ENCODE data around the gene C4orf50.

The C4orf50 gene

DNA sequence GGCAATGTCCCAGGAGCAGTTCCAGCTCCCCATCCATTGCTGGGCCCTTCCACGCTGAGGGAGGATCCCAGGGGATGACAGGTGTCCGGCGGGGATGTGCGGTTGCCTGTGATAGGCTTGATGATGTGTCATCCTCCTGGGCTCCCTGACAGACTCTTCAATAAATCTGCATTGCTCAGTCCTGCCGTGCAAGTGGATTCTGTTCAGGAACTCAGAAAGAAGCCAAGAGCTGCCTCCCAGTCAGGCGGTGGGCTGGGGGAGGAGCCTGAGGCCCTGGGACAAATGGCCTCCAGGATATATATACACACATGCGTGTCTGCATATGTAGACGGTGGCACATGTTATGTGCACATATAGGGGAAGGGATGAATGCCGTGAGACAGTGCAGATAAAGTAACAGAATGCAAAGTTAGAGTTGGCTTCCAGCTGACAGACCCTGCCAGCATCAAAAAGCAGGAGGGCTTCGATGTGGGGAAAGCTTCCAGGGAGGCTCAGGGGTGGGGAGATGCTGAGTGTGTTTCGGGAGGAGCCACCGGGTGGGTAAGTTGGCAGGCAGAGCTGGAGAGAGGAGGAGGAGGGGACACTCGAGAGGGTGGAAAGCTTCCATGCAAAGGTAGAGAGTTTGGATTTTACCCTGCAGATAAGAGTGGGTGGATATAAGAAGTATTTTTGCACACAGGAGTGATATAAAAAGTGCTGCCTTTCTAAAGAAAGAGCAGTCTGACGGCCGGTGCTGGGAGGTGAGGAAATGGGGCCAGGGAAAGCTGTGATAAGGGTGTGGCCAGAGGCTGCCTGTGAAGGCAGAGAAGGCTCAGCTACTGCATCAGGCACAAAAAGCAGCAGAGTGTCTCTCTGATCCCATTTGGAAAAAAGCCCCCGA is 96.9 kb downstream of the C4orf50 start:
- no peak for DNase-seq (ENCODE audit: low spot score)

DNA sequence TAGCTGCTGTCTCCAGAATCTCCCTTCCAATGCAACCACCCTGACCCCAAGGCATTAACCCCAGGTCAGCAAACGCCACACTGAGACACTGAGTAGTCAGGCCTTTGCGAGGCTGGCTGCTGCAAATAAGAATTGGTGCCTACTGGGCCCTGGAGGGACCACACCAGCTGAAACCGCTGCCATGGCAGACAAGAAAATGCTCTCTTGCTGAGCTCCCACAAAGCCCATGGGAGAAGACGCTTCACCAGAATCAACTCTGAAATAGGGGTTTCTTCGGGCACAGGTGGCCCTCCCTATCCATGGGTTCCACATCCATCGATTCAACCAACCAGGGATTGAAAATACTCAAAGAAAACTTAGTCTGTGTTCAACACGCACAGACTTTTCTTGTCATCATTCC is 98.7 kb downstream of the C4orf50 start:
- DNase-seq (ENCODE audit: low spot score), result no peak

DNA sequence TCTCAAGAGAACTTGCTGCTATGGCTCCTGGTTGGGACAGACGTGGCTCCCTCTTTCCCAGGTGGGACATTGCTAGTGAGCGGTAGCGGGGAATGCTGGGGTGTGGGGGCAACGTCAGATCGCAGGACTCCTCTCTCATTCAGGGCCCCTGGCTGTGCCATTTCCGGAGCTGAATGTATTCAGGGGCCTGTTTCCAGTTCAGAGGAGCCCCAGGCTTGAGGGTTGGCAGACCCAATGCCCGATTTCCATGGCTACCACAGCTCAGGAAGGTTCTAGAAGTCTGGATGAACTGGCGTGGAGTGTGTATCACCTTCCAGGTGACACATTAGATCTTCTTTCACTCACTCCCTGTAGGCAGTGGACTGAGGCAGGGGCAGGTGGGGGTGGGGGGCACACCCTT is 99.2 kb downstream of the C4orf50 start:
- no peak for DNase-seq (ENCODE audit: low spot score)

DNA sequence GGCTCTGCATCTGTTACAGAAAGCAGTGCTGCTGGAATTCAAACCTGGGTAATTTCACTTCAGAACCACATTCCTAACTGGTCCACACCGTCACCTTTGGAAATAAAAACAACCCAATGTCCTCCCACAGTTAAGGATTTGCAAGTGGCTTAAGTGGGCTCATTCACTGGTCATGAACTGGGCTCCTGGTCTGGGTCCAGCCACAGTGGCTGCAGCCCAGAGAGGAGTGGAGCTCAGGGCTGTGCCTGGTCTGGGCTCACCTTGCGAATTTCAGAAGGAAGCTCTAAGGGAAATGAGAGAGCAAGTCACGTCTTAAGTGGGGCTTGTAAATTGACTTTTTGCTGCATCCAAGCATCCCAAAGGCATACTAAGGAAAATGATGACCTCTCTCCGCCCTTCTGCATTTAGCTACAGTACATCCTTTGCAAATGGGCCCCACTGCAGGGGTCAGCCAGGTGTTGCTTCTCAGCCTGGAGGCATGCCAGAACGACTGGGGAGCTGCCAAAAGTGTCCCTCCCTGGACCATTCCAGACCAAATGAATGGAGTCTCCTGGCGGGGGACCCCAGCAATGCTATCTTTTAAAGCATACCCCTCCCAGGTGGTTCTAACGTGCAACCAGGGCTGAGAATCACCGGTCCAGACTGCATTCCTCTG is 99.8 kb downstream of the C4orf50 start:
- no peak for DNase-seq (ENCODE audit: low spot score)

DNA sequence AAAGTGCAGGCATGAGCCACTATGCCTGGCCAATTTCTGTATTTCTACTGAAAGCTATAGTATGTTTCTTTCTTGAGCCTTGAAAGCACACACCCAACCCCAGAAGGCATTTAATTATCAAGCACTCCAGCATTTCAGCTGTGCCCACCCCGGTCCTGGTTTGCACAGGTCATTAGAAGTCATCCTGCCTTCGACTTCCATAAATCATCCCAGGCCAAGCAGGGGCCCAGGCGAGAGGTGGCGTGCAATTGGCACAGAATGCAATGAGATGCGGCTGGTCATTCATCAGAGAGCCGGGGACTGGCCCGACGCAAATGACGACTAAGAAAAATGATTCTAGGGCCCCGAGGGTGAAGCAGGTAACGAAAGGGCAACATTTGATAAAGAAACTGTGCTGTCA is 100.6 kb downstream of the C4orf50 start:
- no peak for DNase-seq (ENCODE audit: low spot score)

DNA sequence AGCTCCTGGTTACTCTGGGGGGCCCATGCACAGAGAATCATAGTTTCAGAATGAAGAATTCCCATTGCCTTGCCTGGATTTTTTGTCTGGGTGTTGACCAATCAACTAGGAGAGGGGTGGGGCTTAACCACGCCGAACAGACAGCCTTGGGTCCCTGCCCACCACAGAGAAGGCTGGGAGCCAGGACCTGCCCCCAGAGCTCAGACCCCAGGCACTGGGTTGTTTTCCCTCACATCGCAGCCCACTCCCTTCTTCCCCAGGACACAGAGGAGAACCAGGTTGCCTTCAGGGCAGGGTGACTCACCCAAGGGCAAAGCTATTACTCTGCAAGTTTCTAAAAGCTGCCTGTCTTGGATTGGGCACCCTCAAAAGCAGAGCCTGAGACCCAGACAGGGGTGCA is 102.0 kb downstream of the C4orf50 start:
- DNase-seq (ENCODE audit: low spot score), result no peak

DNA sequence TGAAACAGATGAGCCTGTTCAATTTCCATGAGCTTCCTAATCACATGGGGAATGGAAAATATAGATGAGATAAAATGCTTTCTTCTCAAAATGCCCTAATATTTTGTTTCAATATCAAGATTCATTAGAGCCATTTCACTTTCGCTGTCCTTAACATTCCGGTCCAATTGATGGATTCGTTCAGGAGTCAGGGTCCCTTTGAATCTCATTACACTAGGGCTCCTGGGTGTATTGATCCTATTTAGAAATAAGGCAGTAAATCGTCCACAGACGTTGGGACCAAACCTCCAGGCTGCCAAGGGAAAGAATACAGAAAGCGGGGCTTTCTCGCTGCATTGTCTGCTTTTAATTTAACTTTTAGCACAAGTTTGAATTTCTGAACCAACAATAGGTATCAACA is 104.8 kb downstream of the C4orf50 start:
- DNase-seq (ENCODE audit: low spot score), result no peak

DNA sequence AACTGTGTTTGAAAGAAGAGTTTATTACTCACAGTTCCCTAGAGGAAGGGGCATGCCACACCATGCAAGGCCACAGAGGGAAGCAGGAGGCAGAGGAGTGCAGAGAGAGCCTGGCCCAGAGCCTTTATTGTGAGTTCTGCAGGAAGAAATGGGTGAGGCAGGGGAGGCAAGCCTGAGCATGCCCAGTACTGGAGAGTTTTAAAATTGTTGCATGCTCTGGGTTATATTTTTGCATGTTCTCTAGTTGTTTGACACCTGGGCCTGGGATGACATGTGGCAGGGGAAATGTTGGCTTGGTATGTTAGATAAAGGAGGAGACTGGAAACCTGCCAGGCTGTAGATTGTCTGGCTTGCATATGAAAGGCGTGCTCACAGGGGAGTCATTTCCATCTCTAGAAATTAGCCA is 105.6 kb downstream of the C4orf50 start:
- no peak for DNase-seq (ENCODE audit: low spot score)

DNA sequence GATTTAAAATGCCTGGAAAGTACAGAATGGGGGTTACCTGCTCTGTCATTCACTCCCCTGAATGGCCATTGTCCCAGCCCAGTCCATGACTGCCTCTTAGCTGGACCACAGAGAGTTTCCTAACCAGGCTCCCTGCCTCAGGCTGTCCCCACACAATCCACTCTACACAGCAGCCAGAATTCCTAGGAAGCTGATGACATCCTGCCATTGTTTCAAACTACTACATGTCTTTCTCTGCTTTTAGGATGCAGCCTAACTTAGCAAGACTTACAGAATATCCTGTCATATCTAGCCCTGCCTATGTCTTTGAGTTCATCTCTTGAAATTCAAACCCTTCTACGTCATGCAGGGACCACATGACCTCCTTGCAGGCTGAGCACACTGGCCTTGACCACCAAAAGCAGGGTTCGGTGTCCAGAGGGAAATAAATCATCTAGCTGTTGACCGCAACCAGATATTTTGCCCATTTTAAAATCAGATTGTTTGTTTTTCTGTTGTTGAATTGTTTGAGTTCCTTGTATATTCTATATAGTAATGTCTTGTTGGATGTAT is 109.3 kb downstream of the C4orf50 start:
- no peak for DNase-seq (ENCODE audit: low spot score)

DNA sequence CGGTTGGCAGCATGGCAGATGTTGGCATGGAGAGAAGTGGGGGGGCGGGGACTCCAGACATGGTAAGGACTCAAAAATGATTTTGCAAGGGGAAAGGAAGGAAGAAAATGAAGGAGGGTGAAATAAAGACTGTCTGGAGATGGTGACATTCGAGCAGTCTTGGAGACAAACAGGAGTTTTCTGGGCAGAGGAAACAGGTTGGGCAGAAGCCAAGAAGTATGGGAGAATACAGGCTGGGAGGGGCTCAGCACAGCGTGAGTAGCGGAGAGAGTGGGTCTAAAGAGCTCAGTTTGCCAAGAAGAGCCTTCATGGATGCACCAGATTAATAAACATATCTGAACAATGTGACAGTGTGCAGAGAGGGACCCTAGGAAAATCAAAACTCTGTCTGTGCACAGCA is 112.0 kb downstream of the C4orf50 start:
- no peak for DNase-seq (ENCODE audit: low spot score)

DNA sequence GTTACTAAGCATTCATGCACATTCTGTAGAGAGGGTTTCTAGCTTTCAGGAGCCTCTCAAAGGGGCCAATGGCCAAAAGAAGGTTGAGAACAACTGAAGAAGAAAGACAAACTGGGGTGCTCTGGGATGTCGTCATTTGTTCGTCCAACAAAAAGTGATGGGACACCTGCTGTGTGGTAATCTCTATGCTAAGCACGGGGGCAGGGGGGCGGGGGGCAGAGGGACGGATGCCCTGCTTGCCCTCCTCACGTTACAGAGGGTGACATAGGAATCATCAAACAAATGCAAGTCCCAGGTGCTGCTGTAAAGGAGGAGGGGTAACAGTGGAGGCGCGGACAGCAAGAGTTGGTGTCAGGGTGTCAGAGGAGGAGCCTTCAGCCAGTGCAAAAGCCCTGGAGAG is 112.5 kb downstream of the C4orf50 start:
- no peak for DNase-seq (ENCODE audit: low spot score)

DNA sequence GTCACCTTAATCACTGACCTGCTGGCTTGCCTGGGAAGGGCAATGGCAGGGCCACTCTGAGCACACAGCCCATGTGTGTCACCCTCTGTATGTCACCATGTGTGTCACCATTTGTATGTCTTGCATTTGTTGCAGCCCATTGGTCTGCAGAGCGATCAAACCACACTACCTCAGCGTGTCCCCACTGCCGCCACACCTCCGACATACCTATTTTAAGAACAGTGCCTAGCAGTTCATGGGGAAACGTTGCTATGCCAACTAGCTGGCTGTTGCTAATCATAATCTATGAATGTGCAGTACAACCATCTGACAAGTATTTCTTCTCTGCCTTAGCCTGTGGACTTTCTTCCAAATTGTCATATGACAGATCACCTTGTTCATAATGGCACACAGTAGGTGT is 117.4 kb downstream of the C4orf50 start:
- DNase-seq (ENCODE audit: low spot score), result no peak

DNA sequence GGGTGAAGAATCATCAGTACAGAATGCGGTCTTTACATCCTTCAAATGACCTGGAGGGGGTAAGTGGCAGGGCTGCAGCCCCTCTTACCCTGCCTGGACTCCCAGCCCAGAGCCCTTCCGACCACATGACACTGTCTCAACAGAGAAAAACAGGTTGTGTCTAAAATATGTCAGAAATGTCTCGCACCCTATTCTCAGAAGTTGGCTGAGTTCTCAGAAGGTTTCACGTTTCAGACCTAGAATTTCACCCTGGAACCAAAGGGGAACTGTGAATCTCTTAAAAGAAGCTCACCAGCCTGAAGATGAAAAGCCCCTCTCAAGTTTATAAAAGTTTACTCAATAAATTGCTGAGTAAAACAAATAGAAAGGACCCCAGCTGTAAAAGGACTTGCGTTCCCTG is 118.3 kb downstream of the C4orf50 start:
- no peak for DNase-seq (ENCODE audit: low spot score)

DNA sequence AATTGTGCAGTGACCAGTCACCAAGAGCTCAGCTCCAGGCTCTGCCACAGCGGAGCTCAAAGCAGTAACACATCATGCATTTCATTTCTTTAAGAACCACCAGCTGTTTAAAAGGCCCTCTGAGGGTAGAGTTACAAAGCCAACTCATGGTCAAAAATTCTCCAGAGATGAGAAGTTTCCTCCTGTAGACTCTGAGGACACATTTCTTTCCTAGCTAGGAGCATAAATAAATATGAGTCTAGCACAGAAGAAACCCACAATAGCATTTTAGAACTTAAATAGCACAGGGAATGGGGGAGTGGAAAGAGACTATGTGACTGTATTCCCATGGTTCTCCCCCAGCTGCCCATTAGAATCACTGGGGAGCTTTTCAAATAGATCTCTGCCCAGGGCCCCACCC is 118.8 kb downstream of the C4orf50 start:
- DNase-seq (ENCODE audit: low spot score), result no peak

DNA sequence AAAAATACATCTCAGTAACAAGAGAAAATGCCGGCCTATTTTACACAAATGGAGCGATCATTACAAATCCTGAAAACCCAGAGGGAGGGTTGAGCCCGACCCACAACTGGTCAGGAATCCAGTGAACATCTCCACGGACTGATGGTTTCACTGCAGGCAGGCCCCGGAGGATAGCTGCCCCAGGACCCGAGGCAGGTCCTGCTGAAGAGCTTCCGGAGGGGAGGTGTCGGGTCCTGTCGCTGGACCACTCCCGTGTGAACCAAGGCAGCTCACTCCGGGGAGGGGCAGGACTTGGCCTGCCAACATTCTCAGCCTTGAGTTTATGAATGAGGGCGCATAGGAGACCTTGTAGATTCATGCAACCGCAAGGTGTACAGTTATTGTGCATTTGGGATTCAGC is 120.6 kb downstream of the C4orf50 start:
- no peak for DNase-seq (ENCODE audit: low spot score)

DNA sequence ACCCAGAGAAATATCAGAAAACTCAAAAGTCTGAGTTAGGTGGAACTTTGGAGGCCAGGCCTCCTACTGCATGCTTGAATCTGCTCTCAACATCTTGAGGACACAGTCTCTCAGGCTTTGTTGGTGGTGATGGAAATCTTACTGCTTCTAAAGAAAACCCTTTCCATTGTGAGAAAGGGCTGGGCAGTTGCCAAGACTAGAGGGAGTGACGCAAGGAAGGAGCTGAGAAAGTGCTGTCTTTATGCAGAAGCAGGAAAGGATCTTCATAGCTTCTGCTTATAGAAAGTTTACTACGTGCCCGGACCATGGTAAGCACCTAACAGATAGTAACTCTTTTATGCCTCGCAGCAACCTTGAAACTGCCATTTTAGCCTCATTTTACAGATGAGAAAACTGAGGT is 122.9 kb downstream of the C4orf50 start:
- DNase-seq (ENCODE audit: low spot score), result no peak

DNA sequence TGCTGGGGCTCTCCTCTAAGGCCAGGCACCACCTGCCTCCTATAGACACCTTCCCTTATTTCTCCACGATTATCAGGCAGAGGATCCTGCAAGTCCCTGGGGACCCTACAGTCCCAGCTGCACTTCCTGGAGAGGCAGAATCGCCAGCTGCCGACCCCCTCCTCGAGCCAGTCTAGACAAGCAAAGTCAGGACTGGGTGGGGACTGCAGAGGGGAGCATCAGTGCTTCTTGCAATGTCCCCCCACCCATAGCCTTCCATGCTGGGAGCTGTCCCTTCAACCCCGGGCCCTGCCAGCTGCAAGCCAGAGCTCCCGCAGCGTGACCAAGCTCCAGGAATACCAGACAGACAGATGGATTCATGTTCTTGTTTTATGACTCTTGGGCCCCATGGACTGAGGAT is 124.0 kb downstream of the C4orf50 start:
- no peak for DNase-seq (ENCODE audit: low spot score)

DNA sequence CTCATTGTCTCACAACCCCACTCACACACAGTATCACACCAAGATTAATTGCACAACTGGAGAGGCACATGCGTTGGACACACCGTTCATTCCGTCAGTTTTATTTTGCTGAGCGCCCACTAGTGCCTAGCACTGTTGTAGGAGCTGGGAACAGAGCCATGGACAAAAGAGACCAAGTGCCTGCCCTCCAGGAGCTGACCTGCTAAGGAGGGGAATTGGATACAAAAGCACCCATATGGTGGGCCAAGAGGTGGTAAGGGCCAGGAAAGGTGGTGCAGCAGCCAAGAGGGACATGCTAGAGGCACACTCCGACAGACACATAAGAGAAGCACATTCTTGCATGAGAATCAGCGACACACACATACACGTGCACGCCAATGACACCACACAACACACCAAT is 124.6 kb downstream of the C4orf50 start:
- DNase-seq (ENCODE audit: low spot score), result no peak

DNA sequence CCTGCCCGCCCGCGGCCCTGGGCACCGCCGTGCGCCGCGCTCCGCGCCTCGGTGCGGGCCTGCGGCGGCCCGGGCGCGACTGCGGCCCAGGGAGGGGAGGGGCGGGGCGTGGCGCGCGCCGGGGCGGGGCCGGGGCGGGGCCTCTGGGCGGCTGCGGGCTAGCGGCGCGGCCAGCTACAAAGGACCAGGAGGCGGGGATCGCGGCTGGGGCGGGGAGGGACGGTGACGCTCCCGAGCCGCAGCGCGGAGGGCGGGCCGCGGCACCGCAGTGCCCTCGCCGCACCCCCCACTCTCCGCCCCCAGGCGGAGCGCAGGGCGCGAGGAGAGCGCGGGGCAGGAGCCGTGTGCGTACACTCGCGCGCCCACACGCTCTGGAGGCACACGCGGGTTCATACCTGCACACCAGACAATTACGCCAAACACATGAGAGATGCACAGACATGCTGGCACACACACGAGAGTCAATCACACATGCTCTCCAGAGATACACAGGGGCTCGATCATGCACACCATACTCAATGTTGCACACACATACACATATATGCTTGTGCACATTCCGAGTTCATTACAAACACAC is 125.1 kb downstream of the C4orf50 start, which contains the start of gene CRMP1:
CRMP1 (minus strand) TSS at position 83 of the 577 bp plus-strand sequence. CDS start 117 bp downstream, outside the sequence.
- DNase-seq (ENCODE audit: low spot score), result no peak

DNA sequence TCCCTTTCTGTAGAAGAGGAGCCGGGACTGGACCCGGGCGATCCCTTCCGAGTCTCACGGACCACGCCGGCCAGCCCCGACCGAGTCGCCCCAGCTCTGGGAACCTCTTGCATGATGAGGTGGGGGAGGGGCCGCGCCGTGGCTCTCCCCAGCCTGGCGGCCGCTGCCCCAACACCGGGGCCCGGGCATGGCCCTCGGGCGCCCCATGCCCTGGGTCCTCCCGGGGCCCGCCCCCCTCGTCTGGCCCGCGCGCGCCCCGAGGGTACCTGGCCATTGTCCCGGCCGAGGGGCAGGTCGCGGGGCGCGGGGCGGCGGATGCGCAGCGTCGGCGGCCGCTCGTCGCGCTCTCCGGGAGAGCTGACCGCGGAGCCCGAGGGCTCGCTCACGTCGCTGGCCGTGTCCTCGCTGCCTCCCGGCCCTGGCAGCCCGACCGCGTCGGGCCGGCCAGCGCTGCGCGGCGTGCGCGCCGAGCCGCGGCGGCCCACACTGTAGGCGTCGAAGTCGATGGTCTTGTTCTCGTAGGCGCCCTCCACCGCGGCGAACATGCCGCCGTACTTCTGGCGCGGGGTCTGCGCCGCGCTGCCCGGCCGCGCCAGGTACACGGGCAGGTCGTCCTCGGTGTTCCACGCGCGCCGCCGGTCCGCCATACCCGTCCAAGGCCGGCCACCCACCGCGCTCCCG is 125.8 kb downstream of the C4orf50 start:
- DNase-seq (ENCODE audit: low spot score), result no peak

DNA sequence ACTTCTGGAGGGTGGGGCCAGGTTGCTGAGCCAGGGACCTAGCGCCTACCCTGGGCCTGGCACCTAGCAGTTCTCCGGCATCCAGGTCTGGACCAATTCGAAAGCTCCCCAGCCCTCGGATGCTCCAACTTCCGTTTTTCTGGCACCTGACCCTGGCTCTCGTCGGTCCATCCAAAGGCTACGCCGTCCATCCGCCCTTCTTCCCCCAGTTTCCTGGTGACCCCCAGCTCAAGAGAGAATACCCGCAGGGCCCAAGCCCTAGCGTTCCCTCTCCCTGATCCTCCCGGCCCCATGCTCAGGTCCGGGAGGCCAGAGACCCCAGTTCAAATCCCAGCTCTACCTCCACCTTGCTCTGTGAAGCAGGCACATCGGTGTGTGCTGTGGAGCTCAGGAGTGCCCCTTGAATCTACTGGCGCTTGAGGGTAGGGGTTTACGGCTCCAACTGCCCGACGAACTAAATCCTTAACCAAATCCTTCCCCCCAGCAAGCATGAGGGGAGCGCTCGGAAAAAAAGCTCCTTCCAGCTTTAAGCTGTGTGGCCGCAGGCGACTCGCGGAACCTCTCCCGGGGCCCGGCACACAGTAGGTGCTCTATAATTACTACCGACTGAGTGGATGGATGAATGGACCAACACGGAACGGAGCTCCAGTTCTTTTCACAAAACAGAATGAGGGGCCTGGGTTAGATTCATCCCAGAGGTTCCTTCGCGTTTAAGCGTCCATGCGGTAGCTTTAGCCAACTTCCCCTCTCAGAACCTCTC is 126.5 kb downstream of the C4orf50 start:
- no peak for DNase-seq (ENCODE audit: low spot score)
